ENCODE results near the gene PPP1CA.

The PPP1CA gene

GRCh38 chr11:67349036-67349435 lies 52.6 kb downstream of the PPP1CA start:
- no peak for DNase-seq
